GM12891 (cell line): ENCODE data around the gene IL1RL2.

ENCODE experiments used
- DNase-seq: peaks from one replicate; pipeline ENCODE4 v3.0.0; 2011; ENCODE audit warnings: low spot score; ENCODE audit not compliant: insufficient read length
- FAIRE-seq: peaks from 2 replicates; lab custom pipeline; 2011; peaks lifted over from hg19 to GRCh38; lab: Jason Lieb, UNC
- PAX5 ChIP-seq: IDR thresholded peaks from 2 replicates; pipeline ENCODE4 v1.6.1; 2011; ENCODE audit warnings: low read length, moderate library complexity, mild to moderate bottlenecking; ENCODE audit not compliant: insufficient read depth, severe bottlenecking
- POLR2A ChIP-seq: IDR thresholded peaks from 2 replicates; pipeline ENCODE4 v1.6.1; 2011; ENCODE audit warnings: low read depth, low read length, control low read depth
- POLR2AphosphoS5 ChIP-seq: IDR thresholded peaks from 2 replicates; pipeline ENCODE4 v1.6.1; 2011; ENCODE audit warnings: low read depth, low read length, control low read depth
- POU2F2 ChIP-seq: IDR thresholded peaks from 2 replicates; pipeline ENCODE4 v1.6.1; 2011; ENCODE audit warnings: low read depth, mild to moderate bottlenecking, control low read depth, low read length, moderate library complexity
- SPI1 ChIP-seq: IDR thresholded peaks from 2 replicates; pipeline ENCODE4 v1.6.1; 2011; ENCODE audit warnings: low read depth, low read length, control low read depth
- TAF1 ChIP-seq: IDR thresholded peaks from 2 replicates; pipeline ENCODE4 v1.6.1; 2011; ENCODE audit warnings: low read depth, low read length, control low read depth

Gene IL1RL2

DNA sequence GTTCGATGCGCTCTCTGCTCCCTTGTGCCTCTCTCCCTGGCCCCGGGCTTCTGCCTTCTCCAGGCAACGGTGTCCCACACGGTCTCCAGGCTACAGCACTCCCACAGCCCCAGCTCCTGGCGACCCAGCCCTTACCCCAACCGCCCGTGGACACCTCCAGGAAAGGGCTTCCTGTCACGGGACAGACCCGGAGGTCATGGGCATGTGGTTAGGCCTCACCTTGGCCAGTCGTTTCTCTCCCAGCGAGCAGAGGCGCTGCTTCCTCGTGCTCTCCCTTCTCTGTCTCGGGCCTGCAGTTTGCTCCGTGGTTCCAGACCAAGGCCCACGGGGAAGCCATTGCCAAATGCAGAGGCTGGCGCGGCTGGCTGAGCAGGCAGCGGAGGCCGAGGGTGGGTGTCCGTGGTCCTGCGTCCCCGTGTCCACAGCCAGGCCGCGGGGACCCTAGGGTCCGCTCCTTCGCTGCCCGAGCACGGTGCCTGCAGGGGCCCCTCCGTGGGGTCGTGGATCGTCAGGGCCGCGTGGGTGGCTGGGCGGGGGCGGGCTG, 63.5 kb downstream of the IL1RL2 start:
- FAIRE-seq (no peak), DNase-seq (no peak)
- no peak for TF ChIP-seq PAX5
- no peak for TF ChIP-seq POLR2A
- no peak for TF ChIP-seq SPI1
- no peak for TF ChIP-seq POU2F2
- no peak for TF ChIP-seq POLR2AphosphoS5
- no peak for TF ChIP-seq TAF1

DNA sequence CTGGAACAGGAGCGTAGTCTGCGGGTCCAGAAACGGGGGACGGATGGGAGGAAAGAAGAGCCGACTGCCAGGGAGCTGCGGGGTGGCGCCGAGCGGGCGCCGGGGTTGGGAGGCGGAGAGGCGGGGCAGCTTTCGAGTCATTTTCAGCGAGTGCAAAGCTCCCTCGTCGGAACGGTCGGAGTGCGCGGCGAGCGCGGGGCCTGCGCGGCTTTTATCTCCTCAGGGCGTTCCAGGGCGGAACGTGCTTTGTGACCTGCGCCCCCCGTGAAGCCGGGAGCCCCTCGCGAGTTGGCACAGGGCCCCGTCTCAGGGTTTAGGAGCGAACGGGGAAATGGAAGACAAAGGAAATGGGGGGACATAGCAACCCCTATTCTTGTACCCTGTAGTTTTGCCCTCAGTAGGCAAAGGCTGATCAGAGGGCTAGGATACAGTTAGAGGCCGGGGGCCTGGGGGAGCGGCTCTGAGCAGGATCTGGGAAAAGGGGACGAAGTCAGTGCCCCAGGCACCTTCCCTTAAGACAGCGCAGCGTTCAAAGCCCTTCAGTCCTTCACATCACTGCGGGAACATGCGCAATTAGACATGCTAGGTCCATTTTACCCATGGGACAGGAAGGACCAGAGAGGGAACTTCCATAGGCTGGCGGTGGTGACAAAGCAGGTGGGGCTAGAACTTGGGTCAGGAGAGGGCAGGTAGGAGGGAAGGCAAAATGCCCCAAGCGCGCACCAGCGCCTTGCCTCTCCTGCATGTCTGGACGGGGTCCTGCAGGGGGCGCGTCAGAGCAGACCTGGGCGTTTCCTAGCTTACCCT, 64.4 kb downstream of the IL1RL2 start:
- FAIRE-seq: no peak
- TF ChIP-seq POU2F2: no peak
- peak; percentile 40 for DNase-seq

DNA sequence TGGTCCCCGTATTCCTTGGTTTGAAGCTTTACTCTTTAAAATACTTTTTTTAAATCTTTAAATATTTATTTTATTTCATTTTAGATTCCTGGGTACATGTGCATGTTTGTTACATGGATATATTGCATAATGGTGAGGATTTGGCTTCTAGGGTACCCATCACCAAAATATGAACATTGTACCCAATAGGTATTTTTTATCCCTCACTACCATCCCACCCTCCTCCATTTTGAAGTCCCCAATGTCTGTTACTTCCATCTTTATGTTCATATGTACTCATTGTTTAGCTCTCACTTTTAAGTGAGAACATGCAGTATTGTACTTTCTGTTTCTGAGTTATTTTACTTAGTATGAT, 65.0 kb downstream of the IL1RL2 start:
- FAIRE-seq: no peak
- no peak for DNase-seq
- no peak for TF ChIP-seq POLR2AphosphoS5
- no peak for TF ChIP-seq TAF1
- no peak for TF ChIP-seq POU2F2
- TF ChIP-seq SPI1: no peak
- TF ChIP-seq POLR2A: no peak
- no peak for TF ChIP-seq PAX5

DNA sequence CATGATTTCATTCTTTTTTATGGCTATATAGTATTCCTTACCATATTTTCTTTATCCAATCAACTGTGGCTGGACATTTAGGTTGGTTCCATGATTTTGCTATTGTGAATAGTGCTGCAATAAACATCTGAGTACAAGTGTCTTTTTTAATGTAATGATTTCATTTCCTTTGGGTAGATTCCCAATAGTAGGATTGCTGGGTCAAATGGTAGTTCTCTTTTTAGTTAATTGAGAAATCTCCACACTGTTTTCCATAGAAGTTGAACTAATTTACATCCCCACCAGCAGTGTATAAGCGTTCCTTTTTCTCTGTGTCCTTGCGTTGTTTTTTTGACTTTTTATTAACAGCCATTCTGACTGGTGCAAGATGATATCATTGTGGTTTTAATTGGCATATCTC, 65.4 kb downstream of the IL1RL2 start:
- no peak for DNase-seq
- TF ChIP-seq PAX5 (no peak), SPI1 (no peak), TAF1 (no peak), POU2F2 (no peak), POLR2A (no peak), POLR2AphosphoS5 (no peak)
- FAIRE-seq: no peak

DNA sequence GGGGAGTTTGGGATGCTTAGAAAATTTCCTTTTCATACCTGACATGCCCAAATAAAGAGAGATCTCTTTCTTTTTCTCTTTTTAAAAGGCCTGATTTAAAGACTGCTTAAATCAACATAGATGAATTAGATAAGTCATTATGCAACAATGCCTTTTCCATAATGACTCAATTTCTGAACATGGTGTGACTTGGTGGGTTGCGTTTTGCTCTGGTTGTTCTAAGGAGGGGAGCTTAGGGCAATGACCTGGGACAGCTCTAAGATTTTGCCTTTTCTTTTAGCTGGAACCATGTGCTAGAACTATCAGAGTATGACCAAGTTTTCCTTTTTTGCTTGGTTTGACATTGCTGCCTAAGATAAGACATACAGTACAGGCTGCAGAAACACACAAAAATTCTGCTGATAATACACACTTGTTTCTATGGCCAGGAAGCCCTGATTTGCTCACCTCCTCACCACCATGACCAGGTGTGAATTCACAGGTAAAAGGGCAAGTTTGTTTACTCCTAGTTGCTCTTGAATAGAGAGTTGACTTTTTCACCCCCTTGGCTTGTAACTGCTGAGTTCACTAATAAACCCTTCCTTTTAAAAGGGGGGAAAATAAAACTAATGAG, 66.4 kb downstream of the IL1RL2 start:
- no peak for DNase-seq
- no peak for TF ChIP-seq POLR2AphosphoS5
- no peak for TF ChIP-seq PAX5
- no peak for TF ChIP-seq TAF1
- TF ChIP-seq SPI1: no peak
- TF ChIP-seq POU2F2: no peak
- no peak for TF ChIP-seq POLR2A
- no peak for FAIRE-seq

DNA sequence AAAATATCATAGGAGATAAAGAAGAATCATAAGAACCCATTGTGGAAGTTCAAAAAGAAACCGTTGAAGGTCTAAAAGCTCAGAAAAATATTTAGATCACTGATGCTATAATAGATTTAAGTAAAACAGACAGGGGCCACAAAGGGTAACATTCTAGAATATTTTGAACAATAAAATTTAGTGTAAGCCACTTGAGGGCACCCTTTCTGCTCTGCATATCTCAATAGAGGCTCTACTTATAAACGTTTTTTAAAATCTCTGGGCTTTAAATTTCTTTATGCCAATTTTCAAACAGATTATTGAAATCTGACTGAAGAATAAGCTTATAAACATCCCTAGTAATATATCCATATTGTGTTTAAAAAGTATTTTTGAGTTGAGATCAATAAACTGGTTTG, 66.9 kb downstream of the IL1RL2 start:
- no peak for DNase-seq
- no peak for TF ChIP-seq SPI1
- TF ChIP-seq TAF1: no peak
- no peak for TF ChIP-seq PAX5
- no peak for TF ChIP-seq POLR2AphosphoS5
- TF ChIP-seq POLR2A: no peak
- no peak for TF ChIP-seq POU2F2
- FAIRE-seq: no peak

DNA sequence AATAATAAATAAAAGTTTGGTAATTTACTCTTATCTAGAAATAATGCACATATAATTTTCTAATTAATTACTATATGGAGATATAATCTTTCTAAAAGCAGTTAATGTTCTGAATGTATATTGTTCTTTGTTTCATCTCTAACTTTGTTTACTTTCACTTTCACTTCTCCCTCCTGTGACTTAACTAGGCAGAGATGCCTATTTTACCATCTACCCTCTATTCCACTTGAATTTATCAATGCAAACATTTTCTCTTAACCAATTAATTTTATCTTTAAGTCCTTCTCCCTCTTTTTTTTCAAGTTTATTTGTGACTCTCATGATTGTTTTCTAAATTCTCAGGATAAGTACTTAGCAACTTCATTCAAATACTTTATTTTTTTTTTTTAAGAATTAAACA, 69.5 kb downstream of the IL1RL2 start:
- FAIRE-seq (no peak), DNase-seq (no peak)
- no peak for TF ChIP-seq POU2F2
- TF ChIP-seq POLR2AphosphoS5: no peak
- no peak for TF ChIP-seq TAF1
- TF ChIP-seq SPI1: no peak
- no peak for TF ChIP-seq PAX5
- TF ChIP-seq POLR2A: no peak

DNA sequence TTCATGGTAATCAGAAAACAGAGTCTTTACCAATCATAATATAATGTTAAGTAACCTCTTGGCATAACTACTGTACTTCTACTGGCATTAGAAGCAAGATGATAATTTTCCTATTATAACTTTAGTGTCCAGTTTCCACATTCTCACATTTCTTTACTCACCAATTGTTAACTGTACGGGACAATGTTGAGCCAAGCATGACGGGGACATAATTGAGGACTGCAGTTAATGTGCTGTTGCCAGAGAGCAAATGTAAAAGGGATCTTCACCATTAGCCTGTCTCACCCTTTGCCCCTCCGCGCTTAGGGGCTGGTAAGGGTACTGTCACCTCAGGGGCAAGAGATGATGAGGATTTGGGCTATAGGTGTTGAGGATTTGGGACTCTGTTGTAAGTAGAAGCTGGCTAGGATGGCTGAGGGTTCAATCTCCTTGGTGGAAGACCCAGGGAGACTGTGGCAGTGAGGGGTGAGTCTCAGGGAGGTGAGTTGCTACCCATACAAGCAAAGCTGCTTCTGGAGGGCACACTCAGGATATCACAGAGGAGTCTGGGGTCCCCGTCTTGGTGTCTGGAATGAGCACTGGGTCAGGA, 70.1 kb downstream of the IL1RL2 start:
- DNase-seq: no peak
- FAIRE-seq: no peak
- TF ChIP-seq POU2F2 (no peak), PAX5 (no peak), POLR2A (no peak), POLR2AphosphoS5 (no peak), SPI1 (no peak), TAF1 (no peak)

DNA sequence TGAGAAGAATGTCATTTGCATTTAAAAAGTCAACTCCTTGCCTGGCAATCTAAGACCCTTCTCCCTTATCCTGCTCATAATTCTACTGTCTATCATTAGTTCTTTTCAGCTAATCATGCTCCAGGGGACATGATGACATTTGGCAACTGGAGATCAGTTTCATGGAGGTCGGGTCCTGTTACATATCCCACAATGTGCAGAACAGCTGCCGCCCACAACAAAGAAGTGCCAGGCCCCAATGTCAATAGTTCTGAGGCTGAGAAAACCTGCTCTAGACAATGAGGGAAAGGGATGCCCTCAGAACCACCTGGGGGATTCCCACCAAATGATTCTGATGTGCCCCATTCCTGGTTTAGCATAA, 71.2 kb downstream of the IL1RL2 start:
- no peak for DNase-seq
- FAIRE-seq: no peak
- TF ChIP-seq TAF1 (no peak), SPI1 (no peak), POLR2AphosphoS5 (no peak), POU2F2 (no peak), POLR2A (no peak), PAX5 (no peak)
